Stomach (tissue), 9 donors: Measurements from ENCODE around the gene EPHA6. TPM values are rescaled to one million over a fixed set of nuclear protein-coding genes. Genes with fewer than 3 reads are reported as not detected.

ENCODE experiments used
- DNase-seq, 2 donors: peaks; one replicate each; pipeline versions ENCODE4 v3.0.0 to v3.0.0-alpha.2; 2013 to 2019
- H3K27ac ChIP-seq, 5 donors: fragments of 200-600 bp in 4 of 5; sonication (generic) in 4 of 5; one replicate each; pipeline ENCODE4 v1.5.1; 2013 to 2019; ENCODE audit warnings: mild to moderate bottlenecking in 1 of 5, moderate library complexity in 1 of 5
- H3K27me3 ChIP-seq, 3 donors: fragments of 200-600 bp; sonication (generic); one replicate each; pipeline ENCODE4 v1.5.1; 2017 to 2019; ENCODE audit warnings: mixed run types in 1 of 3
- H3K36me3 ChIP-seq, 4 donors: fragments of 200-600 bp; sonication (generic); 1 replicate in 3 of 4; 2 replicates in 1 of 4; pipeline ENCODE4 v1.5.1; 2016 to 2019
- H3K4me1 ChIP-seq, 4 donors: fragments of 200-600 bp; sonication (generic); one replicate each; pipeline ENCODE4 v1.5.1; 2016 to 2019
- H3K4me3 ChIP-seq, 4 donors: fragments of 200-600 bp; sonication (generic) in 3 of 4; one replicate each; pipeline ENCODE4 v1.5.1; 2016 to 2019; ENCODE audit warnings: mild to moderate bottlenecking in 1 of 4
- H3K9me3 ChIP-seq, 4 donors: fragments of 200-600 bp; sonication (generic); one replicate each; pipeline ENCODE4 v1.5.1; 2016 to 2019
- CTCF ChIP-seq, 7 experiments: fragments of 450-650 bp in 4 of 7; fragments of 200-600 bp in 3 of 7; sonication (generic) in 3 of 7; IDR thresholded peaks; one replicate each; pipeline ENCODE4 v1.5.1; 2016 to 2019; ENCODE audit warnings: antibody characterized with exemption in 7 of 7, control low read depth in 2 of 7, mild to moderate bottlenecking in 1 of 7
- EP300 ChIP-seq: sonication (generic); formaldehyde crosslinking; IDR thresholded peaks from one replicate; pipeline ENCODE4 v1.6.1; 2017; ENCODE audit warnings: antibody characterized with exemption
- POLR2A ChIP-seq, 4 donors: fragments of 450-650 bp; IDR thresholded peaks; one replicate each; pipeline ENCODE4 v1.6.1; 2016; ENCODE audit warnings: antibody characterized with exemption in 4 of 4, control low read depth in 2 of 4, mild to moderate bottlenecking in 1 of 4, moderate library complexity in 1 of 4
- POLR2AphosphoS5 ChIP-seq, 3 donors: sonication (generic); formaldehyde crosslinking; IDR thresholded peaks; one replicate each; pipeline ENCODE4 v1.6.1; 2016; ENCODE audit warnings: antibody characterized with exemption in 3 of 3
- WGBS, 5 donors: extraction: QIAGEN DNeasy Blood & Tissue Kit in 3 of 5; methylation state at CpG; one replicate each; pipeline versions ENCODE4 v1.1.5 to v1.1.7; 2013 to 2018; 5-methylcytosine and 5-hydroxymethylcytosine counted together
- intact Hi-C: fragments of 100-400 bp; cut with DNase I; formaldehyde crosslinking; loops from one replicate; pipeline ENCODE4 v1.15.1; 2023; ENCODE audit warnings: low total_unique reads
- polyA plus RNA-seq, 3 donors: library from polyadenylated mRNA; stranded (reverse); fragments of 200-250 nt; gene quantifications; one replicate each; pipeline ENCODE4 v1.2.3, GENCODE V29; 2013
- total RNA-seq, 5 donors: library from RNA; depleted of rRNA; stranded (reverse); fragments of >200 nt; gene quantifications; one replicate each; pipeline versions ENCODE4 v1.1.0 to v1.2.3, GENCODE V29; 2014 to 2016
- donor health status: healthy with polysubstance abuse.
- donor health status: Bipolar disorder and iron deficiency.
- donor health status: healthy.

The EPHA6 gene
- total and polyA plus RNA-seq, 8 donors = 0.18 to 179 (median 14.7) TPM; not detected in 4

- 71 to 84% (median 83%) methylated on average over 1 of the region's 1 CpG for whole genome bisulfite sequencing, 5 donors
- H3K4me3 ChIP-seq = no peak overlapping the region
- intact Hi-C loops = no loop called here
- no peaks in the 10 kb centered on the region for H3K36me3 ChIP-seq
- no peak for DNase-seq
- no peaks in the 10 kb centered on the region for H3K4me1 ChIP-seq
- H3K27me3 ChIP-seq = no peaks in the 10 kb centered on the region
- no peak for TF ChIP-seq CTCF (IDR thresholded peaks at IDR 0.05)
- no peaks in the 10 kb centered on the region for H3K9me3 ChIP-seq
- H3K27ac ChIP-seq = no peak overlapping the region
Observed at GRCh38 chr3:97694876-97695275, 880.5 kb downstream of the EPHA6 start.

- H3K9me3 ChIP-seq = no peaks in the 10 kb centered on the region
- H3K27me3 ChIP-seq = no peaks in the 10 kb centered on the region
- TF ChIP-seq CTCF (IDR thresholded peaks at IDR 0.05) = no peak
- TF ChIP-seq POLR2A (IDR thresholded peaks at IDR 0.05) = no peak
- no peak for TF ChIP-seq POLR2AphosphoS5 (IDR thresholded peaks at IDR 0.05)
- no peak for TF ChIP-seq EP300
- H3K27ac ChIP-seq = no peak overlapping the region
- H3K4me1 ChIP-seq = no peaks in the 10 kb centered on the region
- no peaks in the 10 kb centered on the region for H3K36me3 ChIP-seq
- 48 to 55% (median 52%) methylated on average over 5 of the region's 5 CpGs for WGBS, 5 donors
- intact Hi-C loops = no loop called here
- DNase-seq = no peak
- no peak overlapping the region for H3K4me3 ChIP-seq
Observed at GRCh38 chr3:97698691-97699090, 884.3 kb downstream of the EPHA6 start.

- Histone ChIP-seq H3K4me1 (no peaks in the 10 kb centered on the region), H3K36me3 (no peaks in the 10 kb centered on the region), H3K27ac (no peak overlapping the region), H3K4me3 (no peak overlapping the region), H3K9me3 (no peaks in the 10 kb centered on the region), H3K27me3 (no peaks in the 10 kb centered on the region)
- no peak for TF ChIP-seq EP300
- TF ChIP-seq POLR2A (IDR thresholded peaks at IDR 0.05) = no peak
- TF ChIP-seq CTCF (IDR thresholded peaks at IDR 0.05) = no peak
- TF ChIP-seq POLR2AphosphoS5 (IDR thresholded peaks at IDR 0.05) = no peak
- DNase-seq = no peak
- intact Hi-C loops = no loop called here
- 84 to 96% (median 88%) methylated on average over 2 of the region's 2 CpGs for whole genome bisulfite sequencing, 5 donors
Observed at GRCh38 chr3:97699889-97700288, 885.5 kb downstream of the EPHA6 start.

GRCh38 chr3:97705764-97706163, 891.4 kb downstream of the EPHA6 start:
- intact Hi-C loops = no loop called here
- Histone ChIP-seq H3K27me3 (no peaks in the 10 kb centered on the region), H3K4me1 (no peaks in the 10 kb centered on the region), H3K4me3 (no peak overlapping the region), H3K36me3 (no peaks in the 10 kb centered on the region), H3K27ac (no peak overlapping the region), H3K9me3 (no peaks in the 10 kb centered on the region)
- DNase-seq = peak in 1 of 2 donors; percentile 21
- 72 to 92% (median 87%) methylated on average over 2 of the region's 2 CpGs for WGBS, 5 donors
- no peak for TF ChIP-seq POLR2A (IDR thresholded peaks at IDR 0.05)
- no peak for TF ChIP-seq POLR2AphosphoS5 (IDR thresholded peaks at IDR 0.05)
- TF ChIP-seq CTCF (IDR thresholded peaks at IDR 0.05) = no peak
- TF ChIP-seq EP300 = no peak
